ENCODE data around the gene RNASE8.
"Not testable (repeated sequence)": the region's sequence is repeated elsewhere in the genome, so short reads cannot be mapped to it uniquely, and the experiment has no call there.

Gene RNASE8

DNA sequence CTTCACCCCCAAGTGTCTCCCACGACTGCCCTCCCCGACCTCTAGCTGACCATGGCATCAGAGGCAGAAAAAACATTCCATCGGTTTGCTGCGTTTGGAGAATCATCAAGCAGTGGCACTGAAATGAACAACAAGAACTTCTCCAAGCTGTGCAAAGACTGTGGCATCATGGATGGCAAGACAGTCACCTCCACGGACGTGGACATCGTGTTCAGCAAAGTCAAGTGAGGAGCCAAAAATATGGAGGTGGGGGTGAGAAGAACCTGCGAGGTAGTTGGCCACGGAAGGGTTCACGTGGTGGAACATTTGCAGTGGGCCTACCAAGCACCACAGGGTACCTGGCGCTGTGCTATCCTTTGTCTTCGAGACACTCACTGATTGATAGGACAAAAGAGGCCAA lies 27.1 kb upstream of the RNASE8 start:
- no peak for DNase-seq

DNA sequence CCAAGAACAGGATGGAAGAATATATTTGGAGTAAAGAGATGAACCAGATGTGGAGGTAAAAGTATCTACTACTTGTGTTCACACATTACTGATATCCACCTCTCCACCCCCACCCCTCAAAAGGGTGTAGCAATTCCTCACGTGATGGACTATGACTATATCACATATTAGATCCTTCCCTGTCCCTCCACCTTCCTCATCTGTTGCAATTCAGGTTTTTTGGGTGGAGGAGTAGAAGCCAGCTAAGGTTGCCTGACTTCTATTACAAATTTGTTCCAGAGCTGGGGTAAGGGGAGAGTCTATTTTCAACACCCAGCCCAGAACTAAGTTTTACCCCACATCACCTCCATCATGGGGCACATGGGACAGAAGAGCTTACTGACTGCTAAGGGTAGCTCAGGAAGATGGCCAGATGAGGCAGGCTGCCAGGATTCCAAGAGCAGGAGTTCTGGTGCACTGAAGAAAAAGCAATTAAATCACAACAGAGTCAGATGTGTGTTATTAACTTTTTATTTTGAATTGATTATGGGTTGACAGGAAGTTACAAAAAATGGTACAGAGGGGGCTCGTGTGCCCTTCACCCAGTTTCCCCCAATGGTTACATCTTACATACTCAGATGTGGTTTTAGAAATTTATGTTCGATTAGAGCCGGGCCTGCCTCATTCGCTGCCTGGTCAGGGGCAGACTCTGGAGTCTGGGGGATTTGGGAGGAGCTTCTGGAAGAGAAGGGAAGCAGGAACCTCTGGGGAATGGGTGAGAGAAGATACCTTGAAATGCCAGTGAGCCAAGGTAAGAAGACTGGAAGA lies 25.1 kb upstream of the RNASE8 start:
- DNase-seq: no peak

DNA sequence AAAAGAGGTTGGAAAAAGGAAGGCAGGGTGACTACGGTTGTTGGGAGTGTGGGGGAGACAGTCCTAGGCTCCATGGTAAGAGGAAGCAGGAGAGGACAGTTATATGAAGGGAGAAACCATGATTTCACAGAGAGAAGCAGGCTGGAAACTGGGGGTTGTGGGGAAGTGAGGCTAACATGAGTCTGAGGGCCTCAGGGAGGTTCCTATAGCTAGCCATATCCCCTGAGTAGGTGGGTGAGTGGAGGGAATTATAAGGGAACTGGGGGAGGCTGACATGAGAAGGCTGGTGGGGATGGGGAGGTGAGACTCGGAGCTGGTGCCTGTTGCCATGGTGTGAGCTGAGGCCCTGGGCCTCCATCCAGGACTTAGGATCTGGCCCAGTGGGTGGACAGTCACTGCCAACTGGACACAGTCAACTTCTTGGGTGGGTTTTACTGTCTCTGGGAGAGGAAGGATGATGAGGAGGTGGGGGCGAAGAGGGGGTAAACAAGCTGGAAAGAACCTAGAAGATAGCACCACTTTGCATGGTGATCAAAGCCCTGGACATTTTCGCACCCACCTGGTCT lies 24.4 kb upstream of the RNASE8 start:
- no peak for DNase-seq

DNA sequence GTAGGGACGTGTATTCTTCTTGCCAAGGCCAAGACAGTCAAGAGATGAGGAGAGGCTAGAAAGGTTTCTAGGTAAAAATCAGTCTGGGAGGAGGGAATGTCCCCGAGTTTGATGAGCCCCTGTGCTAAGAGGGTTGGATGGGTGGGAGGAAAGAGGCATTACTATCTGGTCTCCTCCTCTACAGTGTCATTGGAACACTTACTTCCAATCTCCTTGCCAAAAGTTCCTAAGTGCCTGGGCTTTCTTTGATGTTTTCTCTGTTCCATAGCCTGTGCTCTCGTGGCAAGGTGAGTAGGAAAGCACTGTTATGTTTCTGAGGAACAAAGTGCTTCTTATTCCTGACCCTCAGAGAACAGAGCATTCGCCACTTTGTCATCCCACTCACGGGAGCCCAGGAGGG lies 22.9 kb upstream of the RNASE8 start, which contains the start of gene RNASE13:
RNASE13 (minus strand) TSS at position 101 of the 400 bp plus-strand sequence. CDS start 519 bp downstream, outside the sequence.
- DNase-seq: no peak

DNA sequence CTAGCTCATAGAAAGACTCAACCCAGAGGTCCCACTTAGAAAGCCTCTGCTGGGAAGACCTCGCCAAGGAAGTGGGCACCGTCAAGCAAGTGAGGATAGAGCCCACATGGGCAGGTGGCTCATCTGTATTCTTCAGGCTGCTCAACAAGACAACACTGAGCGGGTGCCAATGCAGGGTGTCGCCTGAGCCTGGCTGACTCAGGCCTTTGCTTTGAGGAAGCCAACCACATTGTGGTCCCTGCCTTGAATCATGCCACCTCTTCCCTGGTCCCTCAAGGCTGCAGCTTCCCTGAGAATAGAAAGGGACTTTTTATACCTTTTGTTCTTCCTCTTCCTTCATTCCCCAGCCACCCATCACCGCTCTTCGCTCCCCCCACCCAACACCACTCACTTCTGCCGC lies 20.9 kb upstream of the RNASE8 start:
- no peak for DNase-seq

DNA sequence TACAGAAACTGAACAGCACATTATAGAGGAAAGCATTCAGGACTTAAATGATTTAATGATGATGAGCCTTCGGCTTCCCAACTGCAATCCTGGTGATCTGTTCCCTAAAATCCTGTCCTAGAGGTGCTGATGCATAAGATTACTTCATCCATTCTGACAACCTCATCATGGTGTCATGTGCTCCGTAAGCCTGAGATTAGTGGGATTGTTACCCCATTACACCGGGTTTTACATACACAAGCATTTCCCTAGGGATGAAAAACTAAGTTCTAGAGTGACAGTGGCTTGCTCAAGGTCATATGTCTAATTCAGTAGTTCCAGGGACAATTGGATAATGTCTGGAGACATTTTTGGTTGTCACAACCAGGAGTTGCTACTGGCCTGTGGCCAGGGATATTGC lies 20.5 kb upstream of the RNASE8 start:
- DNase-seq: no peak

DNA sequence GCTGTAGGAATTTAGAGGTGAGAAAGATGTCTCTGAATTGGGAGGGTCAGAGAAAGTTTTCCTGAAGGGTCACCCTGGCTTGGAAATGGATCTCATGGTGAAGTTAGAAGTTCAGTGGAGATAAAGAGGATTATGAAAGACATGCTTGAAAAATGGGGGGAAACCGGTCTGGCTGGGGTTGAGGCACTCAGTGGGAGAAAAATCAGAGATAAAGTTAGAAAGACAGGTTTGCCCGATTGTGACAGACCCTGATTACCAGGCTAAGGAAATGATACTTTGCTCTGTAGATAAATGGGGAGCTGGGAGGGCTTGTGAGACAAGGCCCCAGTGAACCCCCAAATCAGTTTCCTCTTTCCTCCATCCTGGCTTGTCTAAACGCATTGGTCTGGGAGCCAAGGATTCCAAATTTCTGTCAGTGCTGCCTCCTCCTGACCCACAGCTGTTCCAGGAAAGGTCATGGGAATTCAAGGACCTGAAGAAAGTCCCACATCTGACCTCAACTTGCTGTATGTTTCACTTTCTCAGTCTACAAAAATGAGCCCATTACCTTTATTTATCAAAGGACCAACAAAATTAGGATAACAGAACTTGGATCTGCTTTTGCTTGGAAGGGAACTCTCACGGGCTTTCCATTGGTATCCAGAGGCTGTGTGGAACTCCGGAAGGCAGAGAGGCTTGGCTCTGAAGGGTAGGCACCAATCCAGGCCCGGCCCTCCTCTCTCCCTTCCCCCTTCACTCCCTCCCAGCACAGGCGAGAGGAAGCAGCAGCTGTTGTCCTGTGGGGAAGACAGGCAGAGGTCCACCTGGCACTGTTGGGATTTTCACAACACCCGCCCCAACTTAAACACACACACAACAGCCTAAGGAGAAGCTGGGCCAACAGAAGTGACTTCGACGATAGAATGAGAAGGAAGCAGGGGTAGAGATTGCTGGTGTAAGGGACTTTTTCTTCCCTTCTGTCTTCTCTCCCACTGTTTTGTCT lies 18.9 kb upstream of the RNASE8 start:
- DNase-seq: no peak

DNA sequence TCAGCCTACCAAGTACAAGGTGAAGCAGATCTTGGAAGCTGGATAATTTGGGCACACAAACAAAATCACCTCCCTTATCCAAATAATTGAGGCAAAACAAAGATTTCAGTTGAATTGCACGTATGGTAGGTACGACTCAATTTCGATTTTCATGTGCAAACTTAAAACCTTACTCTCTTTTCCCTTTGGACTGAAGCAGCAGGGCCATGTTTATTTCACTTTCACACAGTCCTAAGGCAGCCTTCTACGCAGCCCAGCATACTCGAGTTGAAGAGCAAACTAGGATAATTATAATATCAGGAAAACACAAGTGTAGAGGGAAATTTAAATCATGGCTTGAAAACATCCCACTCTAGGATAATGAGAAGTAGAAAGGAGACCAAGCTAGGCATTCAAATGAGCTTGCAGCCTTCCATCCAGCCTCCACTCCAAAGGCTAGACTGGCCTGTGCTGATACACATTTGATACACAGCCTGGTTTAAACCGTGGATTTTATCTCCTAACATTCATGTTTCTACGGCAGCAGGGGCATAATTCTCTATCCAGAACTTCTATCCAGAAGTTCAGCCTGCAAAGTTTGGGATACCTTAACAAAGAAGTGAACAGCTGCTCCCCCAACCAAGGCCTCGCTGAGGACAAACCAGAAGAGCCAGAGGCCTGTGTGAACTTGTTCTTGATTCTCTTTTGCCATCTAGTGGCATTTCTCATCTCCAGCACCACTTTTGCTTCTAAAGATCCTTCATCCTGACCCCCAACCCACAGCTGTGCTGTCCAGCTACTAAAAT lies 17.8 kb upstream of the RNASE8 start:
- DNase-seq: no peak

DNA sequence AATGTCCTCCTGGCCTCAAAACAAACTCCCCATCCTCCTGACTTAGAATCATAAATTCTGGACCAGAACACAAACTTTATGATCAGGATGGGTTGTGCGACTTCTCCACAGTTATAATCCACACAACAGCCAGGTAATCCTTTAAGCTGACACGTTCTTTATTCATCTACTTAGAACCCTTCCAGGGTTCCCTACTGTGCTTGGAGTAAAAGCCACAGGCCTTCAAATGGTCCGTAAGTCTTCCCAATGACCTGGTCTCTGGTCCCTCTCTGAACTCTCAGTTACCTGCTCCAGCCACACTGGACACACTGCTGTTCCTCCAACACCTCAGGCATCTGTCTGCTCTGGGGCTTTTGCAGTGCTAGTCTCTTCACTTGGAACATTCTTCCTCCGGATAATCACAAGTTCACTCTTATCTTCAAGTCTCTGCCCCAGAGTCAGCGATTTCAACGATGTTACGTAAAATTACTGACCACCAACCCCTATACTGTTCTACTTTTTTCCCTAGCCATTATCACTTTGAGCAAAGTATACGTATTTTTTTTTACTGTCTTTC lies 17.2 kb upstream of the RNASE8 start:
- no peak for DNase-seq

DNA sequence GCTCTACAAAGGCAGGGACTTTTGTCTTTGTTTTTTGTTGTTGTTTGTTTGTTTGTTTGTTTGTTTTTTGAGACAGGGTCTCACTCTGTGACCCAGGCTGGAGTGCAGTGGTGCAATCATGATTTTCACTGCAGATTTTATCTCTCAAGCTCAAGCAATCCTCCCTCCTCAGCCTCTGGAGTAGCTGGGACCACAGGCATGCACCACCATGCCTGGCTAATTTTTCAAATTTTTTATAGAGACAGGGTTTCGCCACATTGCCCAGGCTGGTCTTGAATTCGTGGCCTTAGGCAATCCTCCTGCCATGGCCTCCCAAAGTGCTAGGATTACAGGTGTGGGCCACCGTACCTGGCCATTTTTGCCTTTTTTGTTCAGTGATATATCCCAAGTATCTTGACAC lies 16.7 kb upstream of the RNASE8 start:
- not testable (repeated sequence) for DNase-seq

DNA sequence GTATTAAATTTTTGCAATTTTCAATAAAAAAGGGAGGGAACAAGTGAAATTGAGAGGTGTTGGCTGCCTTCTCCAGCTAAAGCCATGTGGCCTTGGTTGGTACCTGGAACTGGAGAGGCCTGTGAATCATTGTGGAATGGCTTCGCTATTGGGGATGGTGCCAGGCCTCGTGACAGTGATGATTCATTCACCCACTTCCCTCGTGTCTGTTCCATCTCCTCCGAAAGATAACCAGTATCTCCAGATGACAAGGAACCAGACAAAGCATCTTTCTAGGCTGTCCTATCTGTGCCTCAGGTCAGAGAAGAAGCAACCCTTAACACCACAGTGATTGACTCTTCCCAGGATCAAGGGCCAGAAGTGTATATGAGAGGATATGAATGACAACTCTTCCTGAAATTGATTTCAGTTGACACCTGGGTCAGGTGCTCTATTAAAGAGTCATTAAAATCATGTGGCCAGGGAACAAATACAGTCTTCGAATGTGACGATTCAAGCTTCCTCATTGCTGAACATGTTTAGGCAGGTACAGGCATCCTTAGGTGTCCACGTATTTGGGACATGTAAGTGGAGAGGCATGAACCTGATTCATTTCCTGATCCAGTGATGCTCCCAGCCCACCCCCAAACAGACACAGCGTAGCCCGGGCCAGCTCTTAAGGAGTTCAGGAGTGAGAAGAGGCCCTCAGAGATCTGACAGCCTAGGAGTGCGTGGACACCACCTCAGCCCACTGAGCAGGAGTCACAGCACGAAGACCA lies 15.8 kb upstream of the RNASE8 start, which contains the start of gene RNASE7:
RNASE7 (plus strand) TSS at position 687 of the 758 bp plus-strand sequence. CDS start 631 bp downstream, outside the sequence.
- no peak for DNase-seq

DNA sequence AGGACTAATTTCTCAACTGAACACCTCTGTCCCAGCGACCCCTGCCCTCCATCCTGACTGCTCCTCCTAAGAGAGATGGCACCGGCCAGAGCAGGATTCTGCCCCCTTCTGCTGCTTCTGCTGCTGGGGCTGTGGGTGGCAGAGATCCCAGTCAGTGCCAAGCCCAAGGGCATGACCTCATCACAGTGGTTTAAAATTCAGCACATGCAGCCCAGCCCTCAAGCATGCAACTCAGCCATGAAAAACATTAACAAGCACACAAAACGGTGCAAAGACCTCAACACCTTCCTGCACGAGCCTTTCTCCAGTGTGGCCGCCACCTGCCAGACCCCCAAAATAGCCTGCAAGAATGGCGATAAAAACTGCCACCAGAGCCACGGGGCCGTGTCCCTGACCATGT lies 14.7 kb upstream of the RNASE8 start:
- DNase-seq: no peak

DNA sequence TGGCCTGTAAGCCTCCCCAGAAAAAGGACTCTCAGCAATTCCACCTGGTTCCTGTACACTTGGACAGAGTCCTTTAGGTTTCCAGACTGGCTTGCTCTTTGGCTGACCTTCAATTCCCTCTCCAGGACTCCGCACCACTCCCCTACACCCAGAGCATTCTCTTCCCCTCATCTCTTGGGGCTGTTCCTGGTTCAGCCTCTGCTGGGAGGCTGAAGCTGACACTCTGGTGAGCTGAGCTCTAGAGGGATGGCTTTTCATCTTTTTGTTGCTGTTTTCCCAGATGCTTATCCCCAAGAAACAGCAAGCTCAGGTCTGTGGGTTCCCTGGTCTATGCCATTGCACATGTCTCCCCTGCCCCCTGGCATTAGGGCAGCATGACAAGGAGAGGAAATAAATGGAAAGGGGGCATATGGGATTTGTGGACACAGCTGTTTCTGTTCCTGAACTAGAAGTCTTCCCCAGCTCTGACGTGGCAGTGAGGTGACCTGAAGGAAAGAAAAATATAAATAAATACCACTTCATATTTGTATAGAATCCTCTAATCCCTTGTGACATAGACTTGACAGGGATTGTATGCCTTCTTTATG lies 14.1 kb upstream of the RNASE8 start:
- DNase-seq: no peak

DNA sequence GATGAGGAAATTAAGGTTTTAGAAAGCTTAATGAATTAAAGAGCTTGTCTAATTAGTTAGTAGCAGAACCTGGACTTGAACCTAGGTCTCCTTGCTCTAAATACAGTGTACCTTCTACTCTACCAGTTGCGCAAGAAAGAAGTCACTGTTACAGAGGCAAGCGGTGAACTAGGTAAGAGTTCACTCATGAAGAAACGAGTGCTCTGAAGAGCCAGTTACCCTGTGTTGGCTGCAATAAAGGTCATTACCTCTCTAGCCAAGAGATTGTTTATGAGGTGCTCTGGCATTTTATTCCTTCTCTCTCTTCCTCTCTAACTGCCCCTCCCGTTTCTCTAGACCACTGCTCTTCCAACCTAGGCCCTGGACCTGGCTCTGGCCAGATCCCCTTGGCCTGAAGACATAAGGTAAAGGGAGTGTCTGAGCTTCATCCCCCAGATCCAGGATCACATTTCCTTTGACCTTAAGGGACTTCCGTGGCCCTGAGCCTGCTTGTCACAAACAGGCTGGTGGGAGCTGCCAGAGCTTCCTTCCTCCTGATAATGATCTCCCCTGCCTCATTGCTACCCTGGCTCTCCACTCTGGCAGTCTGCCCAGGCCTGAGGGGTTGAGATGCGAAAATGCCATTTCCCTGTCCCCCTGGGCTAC lies 13.5 kb upstream of the RNASE8 start:
- DNase-seq: no peak

DNA sequence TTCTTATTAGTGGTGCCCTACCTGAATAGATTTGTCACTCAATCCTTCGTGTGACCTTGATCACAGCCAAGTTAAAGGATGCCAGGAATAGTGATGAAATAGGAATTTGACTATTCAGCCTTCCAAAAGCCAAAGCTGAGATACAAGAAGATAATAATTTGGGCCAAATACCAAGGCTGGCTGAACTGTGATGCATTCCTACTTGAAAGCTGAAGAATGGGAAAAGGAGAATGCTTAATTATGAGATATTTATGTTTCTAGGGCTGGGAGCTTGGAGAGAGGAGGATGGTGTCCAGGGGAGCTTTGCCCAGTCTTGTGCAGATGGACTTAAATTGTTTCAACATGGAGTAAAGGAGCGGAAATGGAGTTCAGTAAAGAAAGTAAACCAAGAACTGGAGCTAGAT lies 10.2 kb upstream of the RNASE8 start:
- no peak for DNase-seq

DNA sequence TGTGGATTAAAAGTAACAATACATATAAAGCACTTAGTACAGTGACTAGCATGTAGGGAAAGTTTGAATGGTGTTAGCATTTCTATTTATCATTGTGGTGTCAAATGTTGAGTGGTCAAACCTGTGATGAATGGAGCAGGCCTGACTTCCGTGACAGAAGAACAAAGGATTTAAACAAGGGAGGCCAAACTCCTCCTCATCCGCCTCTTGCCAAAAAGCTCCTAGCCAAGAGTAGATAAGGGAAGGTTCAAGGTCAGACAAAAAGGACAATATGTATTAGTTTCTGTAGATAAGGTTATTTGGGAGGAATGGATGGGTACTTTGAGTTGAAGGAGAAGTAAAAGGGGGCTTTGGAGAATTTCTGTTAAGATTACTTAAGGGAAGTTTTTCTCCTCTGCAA lies 9.0 kb upstream of the RNASE8 start:
- DNase-seq: no peak

DNA sequence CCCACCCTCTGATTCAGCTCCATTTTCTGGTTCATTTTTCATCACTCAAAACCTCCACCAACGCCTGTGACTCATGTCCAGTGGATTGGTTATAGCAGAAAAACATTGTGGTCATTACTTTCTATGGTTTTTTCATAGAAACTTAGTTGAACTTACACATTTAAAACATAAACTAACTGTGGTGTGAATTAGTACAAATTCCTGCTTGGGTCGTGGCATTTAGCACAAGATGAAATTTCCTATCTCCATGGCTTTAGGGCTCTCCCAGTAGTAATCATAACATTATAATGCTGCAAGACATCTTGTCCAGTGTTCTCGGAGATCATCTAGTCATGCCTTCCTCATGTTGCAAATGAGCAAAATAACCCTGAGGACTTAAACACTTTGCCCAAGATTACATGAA lies 8.3 kb upstream of the RNASE8 start:
- DNase-seq: no peak

DNA sequence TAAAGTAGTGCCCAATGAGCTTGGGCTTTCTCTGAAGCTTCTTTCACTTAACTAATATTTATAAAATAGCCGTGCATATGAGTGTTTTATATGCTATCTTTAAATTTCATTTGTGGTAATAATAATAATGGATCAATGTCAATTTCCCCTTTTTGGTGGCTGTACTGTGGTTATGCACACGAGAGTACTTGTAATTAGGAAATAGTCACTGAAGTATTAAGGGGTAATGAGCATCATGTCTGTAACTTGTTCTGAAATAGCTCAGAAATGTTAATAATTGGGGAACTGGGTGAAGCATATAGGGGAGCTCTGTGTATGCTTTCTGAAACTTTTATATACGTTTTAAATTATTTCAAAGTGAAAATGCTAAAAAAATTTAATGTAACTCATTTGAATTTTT lies 7.0 kb upstream of the RNASE8 start:
- no peak for DNase-seq

DNA sequence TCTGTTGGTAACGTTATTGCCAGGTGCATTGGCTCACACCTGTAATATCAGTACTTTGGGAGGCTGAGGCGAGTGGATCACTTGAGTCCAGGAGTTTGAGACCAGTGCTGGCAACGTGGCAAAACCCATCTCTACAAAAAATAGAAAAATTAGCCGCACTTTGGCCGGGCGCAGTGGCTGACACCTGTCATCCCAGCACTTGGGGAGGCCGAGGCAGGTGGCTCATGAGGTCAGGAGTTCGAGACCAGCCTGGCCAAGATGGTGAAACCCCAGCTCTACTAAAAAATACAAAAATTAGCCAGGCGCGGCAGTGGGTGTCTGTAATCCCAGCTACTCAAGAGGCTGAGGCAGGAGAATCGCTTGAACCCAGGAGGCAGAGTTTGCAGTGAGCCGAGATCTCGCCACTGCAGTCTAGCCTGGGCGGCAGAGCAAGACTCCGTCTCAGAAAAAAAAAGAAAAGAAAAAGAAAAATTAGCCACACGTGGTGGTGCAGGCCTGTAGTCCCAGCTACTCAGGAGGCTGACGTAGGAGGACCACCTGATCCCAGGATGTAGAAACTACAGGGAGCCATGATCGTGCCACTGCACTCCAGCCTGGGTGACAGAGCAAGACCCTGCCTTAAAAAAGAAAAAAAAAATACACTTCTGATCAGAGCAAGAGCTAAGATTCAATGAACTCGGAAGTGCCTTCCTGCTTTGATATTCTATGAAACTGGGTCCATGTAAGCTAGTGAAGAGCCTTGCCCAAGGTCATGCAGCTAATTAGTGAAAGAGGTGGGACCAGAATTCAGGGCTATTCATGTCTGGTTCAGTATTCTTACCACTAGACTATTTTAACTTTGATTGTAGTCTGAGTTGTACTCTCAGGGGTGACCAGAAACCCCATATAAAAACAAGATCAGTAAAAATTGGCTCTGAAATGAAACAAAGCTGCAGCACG lies 4.2 kb upstream of the RNASE8 start:
- DNase-seq: no peak
